Esophagus (tissue), 2 donors: ENCODE data around the gene GFRA1. TPM values are rescaled to one million over a fixed set of nuclear protein-coding genes. Genes with fewer than 3 reads are reported as not detected.

Source experiments
- H3K27ac ChIP-seq, 2 donors: one replicate each; pipeline ENCODE4 v1.5.1; 2013; ENCODE audit warnings: low read depth in 2 of 2, mild to moderate bottlenecking in 2 of 2, inconsistent platforms in 1 of 2, low read length in 1 of 2, moderate library complexity in 1 of 2
- H3K27me3 ChIP-seq, 2 donors: one replicate each; pipeline ENCODE4 v1.6.1; 2013; ENCODE audit warnings: low read length in 2 of 2, control low read depth in 1 of 2, mild to moderate bottlenecking in 1 of 2; ENCODE audit not compliant: insufficient read depth in 2 of 2, control insufficient read depth in 1 of 2
- H3K36me3 ChIP-seq, 2 donors: one replicate each; pipeline ENCODE4 v1.6.1; 2013; ENCODE audit warnings: low read length in 1 of 2; ENCODE audit not compliant: control insufficient read depth in 2 of 2, insufficient read depth in 2 of 2
- H3K4me1 ChIP-seq, 2 donors: one replicate each; pipeline ENCODE4 v1.6.1; 2013; ENCODE audit warnings: low read length in 1 of 2; ENCODE audit not compliant: control insufficient read depth in 2 of 2, insufficient read depth in 2 of 2
- H3K4me3 ChIP-seq, 2 donors: one replicate each; pipeline ENCODE4 v1.5.1; 2013; ENCODE audit warnings: low read length in 2 of 2, mild to moderate bottlenecking in 2 of 2, low read depth in 1 of 2, moderate library complexity in 1 of 2
- H3K9me3 ChIP-seq, 2 donors: one replicate each; pipeline ENCODE4 v1.6.1; 2013; ENCODE audit warnings: mild to moderate bottlenecking in 2 of 2, low read depth in 1 of 2, low read length in 1 of 2, moderate library complexity in 1 of 2; ENCODE audit not compliant: control insufficient read depth in 2 of 2, insufficient read depth in 1 of 2
- WGBS, 2 donors: extraction: QIAGEN DNeasy Blood & Tissue Kit; methylation state at CpG; one replicate each; pipeline ENCODE4 v1.1.7; 2013; 5-methylcytosine and 5-hydroxymethylcytosine counted together
- polyA plus RNA-seq, 2 donors: library from polyadenylated mRNA; stranded (reverse); fragments of 200-250 nt; gene quantifications; one replicate each; pipeline ENCODE4 v1.2.3, GENCODE V29; 2013
- donor health status: healthy with polysubstance abuse.
- donor health status: Bipolar disorder and iron deficiency.

Gene GFRA1
- polyA plus RNA-seq, 2 donors: 0.73 to 1.3 TPM

DNA sequence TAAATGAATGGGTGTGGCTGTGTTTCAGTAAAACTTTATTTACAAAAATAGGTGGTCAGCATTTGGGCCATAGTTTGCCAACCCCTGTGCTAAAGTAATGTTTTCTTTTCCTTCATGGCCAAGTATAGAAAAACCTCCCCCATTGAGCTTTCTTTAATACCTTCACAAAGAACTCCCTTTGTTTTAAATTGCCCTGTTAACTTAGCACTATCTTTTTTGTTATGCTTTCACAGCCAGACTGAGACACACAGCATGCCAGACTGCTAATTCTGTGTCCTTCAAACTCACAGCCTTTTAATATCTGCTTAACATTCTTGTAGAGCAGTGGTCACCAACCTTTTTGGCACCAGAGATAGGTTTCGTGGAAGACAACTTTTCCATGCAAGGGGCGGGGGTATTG lies 78.0 kb downstream of the GFRA1 start:
- H3K4me3 ChIP-seq: no peak overlapping the region
- H3K36me3 ChIP-seq: no peaks in the 10 kb centered on the region
- H3K27ac ChIP-seq: no peak overlapping the region
- H3K27me3 ChIP-seq: no peaks in the 10 kb centered on the region
- H3K4me1 ChIP-seq: no peaks in the 10 kb centered on the region
- 92% methylated on average over 2 of the region's 2 CpGs for WGBS, 2 donors
- H3K9me3 ChIP-seq: peaks cover 3 to 4% of the 10 kb centered on the region in 2 donors

DNA sequence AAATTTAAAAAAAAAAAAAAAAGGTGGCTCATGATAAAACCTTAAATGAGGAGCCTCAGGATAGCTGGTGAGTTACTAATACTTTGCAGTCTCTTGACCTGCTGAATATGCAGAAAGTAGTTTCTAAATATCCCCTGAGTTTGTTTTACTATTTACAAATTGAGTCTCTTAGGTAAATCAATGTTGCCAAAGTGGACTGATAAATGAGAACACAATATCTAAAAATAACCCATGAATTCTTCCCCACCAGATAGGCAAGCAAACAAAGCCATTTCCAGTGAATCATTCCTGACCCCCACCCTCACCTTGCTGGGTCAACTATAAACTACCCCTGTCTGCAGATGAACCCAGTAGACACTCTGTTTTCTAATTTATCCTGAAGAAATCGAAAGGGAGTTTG lies 78.9 kb downstream of the GFRA1 start:
- no peaks in the 10 kb centered on the region for H3K4me1 ChIP-seq
- no peaks in the 10 kb centered on the region for H3K27me3 ChIP-seq
- WGBS, 2 donors: 95 to 97% methylated on average over 1 of the region's 1 CpG
- H3K27ac ChIP-seq: no peak overlapping the region
- H3K36me3 ChIP-seq: no peaks in the 10 kb centered on the region
- peaks cover 3 to 4% of the 10 kb centered on the region in 2 donors for H3K9me3 ChIP-seq
- no peak overlapping the region for H3K4me3 ChIP-seq

DNA sequence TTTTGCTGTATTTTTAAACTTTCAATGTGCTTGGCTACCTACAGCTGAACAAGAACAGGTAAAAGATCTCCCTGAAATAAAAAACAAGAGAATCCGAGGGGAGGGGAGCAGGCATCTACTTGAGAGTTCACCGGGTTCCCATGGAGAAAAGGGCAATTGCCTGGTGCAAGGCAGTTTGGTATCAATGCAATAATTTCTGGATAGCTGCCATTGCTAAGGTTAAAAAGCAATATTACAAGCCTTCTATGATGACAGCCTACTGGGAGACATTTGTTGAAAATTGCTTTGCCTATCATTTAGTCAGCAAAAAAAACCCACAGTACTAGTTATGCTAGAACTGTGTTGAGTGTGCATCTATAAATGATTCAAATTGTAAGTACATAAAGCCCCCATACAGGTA lies 82.1 kb downstream of the GFRA1 start:
- Histone ChIP-seq H3K27me3 (no peaks in the 10 kb centered on the region), H3K4me1 (no peaks in the 10 kb centered on the region), H3K36me3 (no peaks in the 10 kb centered on the region), H3K9me3 (peaks cover 3 to 4% of the 10 kb centered on the region in 2 donors), H3K27ac (no peak overlapping the region), H3K4me3 (no peak overlapping the region)
- WGBS, 2 donors: 72 to 79% methylated on average over 2 of the region's 2 CpGs

DNA sequence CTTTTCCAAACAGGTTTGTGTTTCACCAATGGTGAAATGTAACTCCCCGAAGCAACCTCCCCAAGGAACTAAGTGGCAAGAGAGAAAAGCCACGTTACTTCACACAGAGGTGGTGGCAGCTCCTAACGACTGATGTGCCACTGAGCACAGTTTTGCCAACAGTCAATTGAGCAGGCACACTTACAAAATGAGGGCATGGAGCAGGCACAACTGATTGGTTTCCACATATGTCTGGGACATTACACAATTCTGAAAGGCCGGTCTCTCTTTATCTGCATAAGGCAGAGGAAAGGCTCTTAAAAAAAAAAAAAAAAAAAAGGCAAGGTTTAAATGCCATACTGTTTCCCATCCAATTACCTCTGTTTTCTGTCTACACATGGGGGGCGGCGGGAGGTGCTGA lies 86.7 kb downstream of the GFRA1 start:
- Histone ChIP-seq H3K4me3 (no peak overlapping the region), H3K27me3 (no peaks in the 10 kb centered on the region), H3K4me1 (no peaks in the 10 kb centered on the region), H3K36me3 (no peaks in the 10 kb centered on the region), H3K9me3 (no peaks in the 10 kb centered on the region), H3K27ac (no peak overlapping the region)
- WGBS, 2 donors: 84% methylated on average over 6 of the region's 6 CpGs

DNA sequence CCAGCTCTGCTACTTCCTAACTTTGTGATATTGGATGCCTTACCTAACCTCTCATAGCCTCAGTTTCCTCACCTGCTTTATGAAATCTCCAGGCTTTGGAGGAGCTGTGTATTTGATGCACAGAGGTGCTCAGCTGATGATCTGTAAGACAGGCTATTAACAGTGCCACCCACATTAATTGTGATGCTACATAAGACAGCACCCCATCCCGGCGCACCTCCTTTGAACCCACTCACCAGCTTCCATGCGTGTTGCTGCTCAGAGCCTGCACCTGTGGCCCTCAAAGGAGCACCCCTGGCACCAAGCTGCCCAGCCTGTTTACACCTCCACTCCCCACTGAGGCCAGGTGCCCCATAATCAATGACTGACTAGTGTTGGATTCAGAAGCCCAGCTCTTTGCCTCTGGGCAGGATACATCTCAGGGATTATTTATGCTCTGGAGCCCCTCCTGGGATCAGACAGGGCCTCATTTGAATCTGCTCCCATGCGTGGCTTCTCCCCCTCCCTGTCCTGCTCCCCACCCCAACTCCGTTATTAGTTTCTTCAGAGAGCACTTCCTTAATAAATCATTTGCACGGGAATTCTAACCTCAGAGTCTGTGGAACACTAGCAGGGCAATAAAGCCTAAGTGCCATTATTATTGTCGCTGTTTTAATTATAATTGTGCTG lies 87.7 kb downstream of the GFRA1 start:
- Histone ChIP-seq H3K4me3 (no peak overlapping the region), H3K27me3 (no peaks in the 10 kb centered on the region), H3K36me3 (no peaks in the 10 kb centered on the region), H3K9me3 (no peaks in the 10 kb centered on the region), H3K27ac (no peak overlapping the region), H3K4me1 (no peaks in the 10 kb centered on the region)
- WGBS, 2 donors: 69 to 72% methylated on average over 7 of the region's 7 CpGs

DNA sequence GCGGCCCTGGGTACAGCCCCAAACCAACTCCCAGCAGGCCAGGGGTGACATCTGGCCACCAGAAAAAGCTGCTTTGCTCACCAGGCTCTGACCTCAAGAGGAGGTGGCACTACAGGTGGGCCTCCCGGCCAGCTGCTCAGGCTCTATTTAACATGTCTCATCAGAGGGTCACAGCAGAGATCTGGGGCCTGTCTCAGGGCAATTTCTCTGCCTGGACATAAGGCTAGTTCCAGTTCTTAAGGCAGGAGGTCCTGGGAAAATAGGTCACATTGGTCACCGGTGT lies 88.6 kb downstream of the GFRA1 start:
- Histone ChIP-seq H3K4me1 (no peaks in the 10 kb centered on the region), H3K9me3 (no peaks in the 10 kb centered on the region), H3K27me3 (no peaks in the 10 kb centered on the region), H3K36me3 (no peaks in the 10 kb centered on the region), H3K27ac (no peak overlapping the region), H3K4me3 (no peak overlapping the region)
- WGBS, 2 donors: 80 to 87% methylated on average over 3 of the region's 3 CpGs

DNA sequence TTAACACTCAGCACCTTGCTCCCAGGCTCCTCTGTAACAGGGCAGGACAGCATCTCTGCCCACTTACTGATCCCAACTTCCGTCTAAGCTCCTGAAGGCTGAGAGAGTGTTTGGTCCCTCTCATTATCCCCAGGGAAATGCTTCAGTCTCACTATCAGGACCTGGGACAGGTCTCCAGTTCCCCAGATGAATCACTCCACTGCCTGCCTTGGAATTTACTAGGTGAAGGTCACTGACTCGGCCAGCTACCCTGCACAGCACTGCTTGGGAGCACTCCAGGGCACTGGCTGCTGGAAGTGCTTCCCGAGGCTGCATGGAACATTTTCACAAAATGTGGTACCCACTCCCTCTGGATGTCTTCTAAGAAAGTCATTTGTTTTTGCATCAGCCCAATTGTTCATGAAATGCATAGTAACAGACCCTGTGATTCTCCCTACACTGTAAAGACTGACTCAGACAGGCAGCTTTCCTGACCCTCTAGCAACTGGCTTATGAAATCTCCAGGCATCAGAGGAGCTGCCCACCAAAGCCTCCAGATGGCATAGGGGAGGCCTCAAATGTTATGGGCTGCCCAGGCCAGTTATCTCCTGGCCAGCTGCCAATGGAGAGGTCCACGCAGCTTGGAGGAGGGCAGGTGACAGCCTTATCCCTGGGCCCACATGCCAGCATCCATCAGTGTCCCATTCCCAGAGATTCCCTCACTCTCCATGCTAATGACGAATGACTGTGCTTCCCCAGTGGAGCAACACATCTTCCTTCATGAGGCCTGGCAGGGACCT lies 89.1 kb downstream of the GFRA1 start:
- Histone ChIP-seq H3K36me3 (no peaks in the 10 kb centered on the region), H3K27ac (no peak overlapping the region), H3K4me3 (no peak overlapping the region), H3K4me1 (no peaks in the 10 kb centered on the region), H3K27me3 (no peaks in the 10 kb centered on the region), H3K9me3 (no peaks in the 10 kb centered on the region)
- WGBS, 2 donors: 41 to 49% methylated on average over 5 of the region's 5 CpGs

DNA sequence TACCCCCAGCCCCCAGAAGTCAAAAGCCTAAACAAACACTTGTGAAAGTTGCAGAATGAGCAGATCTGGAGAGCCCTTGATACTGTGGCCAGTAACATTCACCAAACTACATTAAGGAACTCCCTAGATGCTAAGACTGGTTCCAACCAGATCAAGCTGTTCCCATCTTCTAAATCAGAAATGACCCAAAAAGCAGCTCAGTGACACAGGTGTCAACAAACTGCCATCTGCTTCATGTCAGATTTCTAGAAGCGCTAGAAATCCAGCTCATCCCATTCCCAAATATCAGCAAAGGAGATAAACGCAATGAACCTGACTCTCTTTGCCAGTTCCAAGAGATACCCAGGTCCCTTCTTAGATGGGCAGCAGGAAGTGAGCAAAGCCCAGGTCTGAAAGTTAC lies 90.6 kb downstream of the GFRA1 start:
- Histone ChIP-seq H3K4me3 (no peak overlapping the region), H3K4me1 (no peaks in the 10 kb centered on the region), H3K27me3 (no peaks in the 10 kb centered on the region), H3K9me3 (no peaks in the 10 kb centered on the region), H3K36me3 (no peaks in the 10 kb centered on the region), H3K27ac (no peak overlapping the region)
- WGBS, 2 donors: 92 to 100% methylated on average over 2 of the region's 2 CpGs

DNA sequence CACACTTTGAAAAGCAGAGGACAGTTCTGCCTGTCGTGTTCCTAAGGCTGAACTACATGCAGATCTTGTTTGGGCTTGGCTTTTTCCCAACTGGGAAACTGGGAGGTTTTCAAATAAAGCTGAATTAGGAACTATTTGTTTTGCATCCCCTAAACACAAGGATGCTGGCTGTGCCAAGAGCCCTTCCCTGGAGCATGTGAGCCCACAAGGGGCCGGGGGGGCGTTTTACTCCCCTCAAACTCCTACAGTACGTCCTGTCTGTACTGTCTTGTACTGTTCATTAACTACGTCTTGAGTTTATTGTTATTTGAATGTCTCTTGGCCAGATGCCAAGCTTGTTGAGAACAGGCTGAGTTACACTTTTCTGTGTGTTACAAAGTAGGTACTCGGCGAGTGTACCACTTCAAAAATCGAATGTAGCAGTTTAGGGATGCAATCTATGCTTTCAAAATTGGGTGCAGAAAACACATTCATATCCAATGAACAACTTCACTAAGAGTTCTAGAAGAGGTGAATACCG lies 94.9 kb downstream of the GFRA1 start:
- Histone ChIP-seq H3K9me3 (no peaks in the 10 kb centered on the region), H3K36me3 (no peaks in the 10 kb centered on the region), H3K27me3 (no peaks in the 10 kb centered on the region), H3K27ac (no peak overlapping the region), H3K4me3 (no peak overlapping the region), H3K4me1 (no peaks in the 10 kb centered on the region)
- 31 to 41% methylated on average over 9 of the region's 9 CpGs for WGBS, 2 donors

DNA sequence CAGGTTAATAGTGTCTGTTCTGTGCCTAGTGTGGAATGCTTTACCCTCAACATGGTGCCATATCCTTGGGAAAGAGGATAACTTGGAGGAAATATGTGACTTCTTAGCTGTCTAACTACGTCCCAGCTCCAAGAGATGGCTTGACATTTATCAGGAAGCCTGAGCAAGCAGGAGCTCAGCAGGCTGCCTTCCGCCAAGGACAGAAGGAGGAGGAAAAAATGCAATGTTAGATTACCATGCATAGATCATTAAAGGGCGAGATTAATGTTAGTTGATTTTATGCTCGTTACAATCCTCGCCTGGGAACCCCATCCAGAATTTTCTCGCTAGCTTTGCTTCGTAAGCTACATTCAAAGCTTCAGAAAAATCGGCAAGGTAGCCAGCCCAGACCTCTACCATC lies 97.8 kb downstream of the GFRA1 start:
- H3K27me3 ChIP-seq: no peaks in the 10 kb centered on the region
- H3K9me3 ChIP-seq: no peaks in the 10 kb centered on the region
- 89 to 92% methylated on average over 8 of the region's 8 CpGs for WGBS, 2 donors
- H3K36me3 ChIP-seq: no peaks in the 10 kb centered on the region
- no peak overlapping the region for H3K27ac ChIP-seq
- H3K4me3 ChIP-seq: no peak overlapping the region
- no peaks in the 10 kb centered on the region for H3K4me1 ChIP-seq
